ENCODE results near the gene ZNF280B. TPM values are rescaled to one million over a fixed set of nuclear protein-coding genes. Genes with fewer than 3 reads are reported as not detected.

The ZNF280B gene
- total RNA-seq, 2 donors from 2014 or later, result 10.9 to 15.3 TPM

DNA sequence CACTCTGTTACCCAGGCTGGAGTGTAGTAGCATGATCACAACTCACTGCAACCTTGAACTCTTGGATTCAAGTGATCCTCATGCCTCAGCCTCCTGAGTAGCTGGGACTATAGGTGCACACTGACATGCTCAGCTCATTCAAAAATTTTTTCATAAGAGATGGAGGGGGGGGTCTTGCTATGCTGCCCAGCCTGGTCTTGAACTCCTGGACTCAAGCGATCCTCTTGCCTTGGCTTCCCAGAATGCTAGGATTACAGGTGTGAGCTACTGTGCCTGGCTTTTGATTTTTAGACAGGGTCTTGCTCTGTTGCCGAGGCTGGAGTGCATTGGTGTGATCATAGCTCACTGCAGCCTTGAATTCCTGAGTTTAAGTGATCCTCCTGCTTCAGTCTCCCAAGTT, 36.5 kb upstream of the ZNF280B start:
- Mint-ChIP-seq H3K27ac (no peak overlapping the region), H3K9me3 (no peaks in the 10 kb centered on the region), H3K4me1 (no peaks in the 10 kb centered on the region), H3K27me3 (ENCODE audit: insufficient read depth) (peaks cover 89% of the 10 kb centered on the region), H3K4me3 (no peak overlapping the region), H3K36me3 (ENCODE audit: low read depth) (no peaks in the 10 kb centered on the region)
- Histone ChIP-seq H3K27ac (ENCODE audit: low read depth, low read length) (no peak overlapping the region), H3K4me3 (ENCODE audit: low read length) (no peak overlapping the region), H3K27me3 (ENCODE audit: control insufficient read depth, insufficient read depth, low read length, poor library complexity, severe bottlenecking) (peaks cover 45% of the 10 kb centered on the region), H3K9me3 (ENCODE audit: control insufficient read depth, low read length) (no peaks in the 10 kb centered on the region), H3K9ac (ENCODE audit: extremely low read depth, low read length, poor library complexity, severe bottlenecking) (no peak overlapping the region), H3K36me3 (ENCODE audit: control insufficient read depth, insufficient read depth, low read length) (no peaks in the 10 kb centered on the region), H3K4me1 (ENCODE audit: control insufficient read depth, insufficient read depth, low read length) (no peaks in the 10 kb centered on the region)
- WGBS, 2 experiments (ENCODE audit: insufficient coverage in 1 of 2, insufficient read length in 1 of 2), result 83 to 94% methylated on average over 1 to 2 of the region's 2 CpGs
- no peak for TF ChIP-seq CTCF (conservative IDR thresholded peaks at IDR 0.05)
- no peak for DNase-seq

DNA sequence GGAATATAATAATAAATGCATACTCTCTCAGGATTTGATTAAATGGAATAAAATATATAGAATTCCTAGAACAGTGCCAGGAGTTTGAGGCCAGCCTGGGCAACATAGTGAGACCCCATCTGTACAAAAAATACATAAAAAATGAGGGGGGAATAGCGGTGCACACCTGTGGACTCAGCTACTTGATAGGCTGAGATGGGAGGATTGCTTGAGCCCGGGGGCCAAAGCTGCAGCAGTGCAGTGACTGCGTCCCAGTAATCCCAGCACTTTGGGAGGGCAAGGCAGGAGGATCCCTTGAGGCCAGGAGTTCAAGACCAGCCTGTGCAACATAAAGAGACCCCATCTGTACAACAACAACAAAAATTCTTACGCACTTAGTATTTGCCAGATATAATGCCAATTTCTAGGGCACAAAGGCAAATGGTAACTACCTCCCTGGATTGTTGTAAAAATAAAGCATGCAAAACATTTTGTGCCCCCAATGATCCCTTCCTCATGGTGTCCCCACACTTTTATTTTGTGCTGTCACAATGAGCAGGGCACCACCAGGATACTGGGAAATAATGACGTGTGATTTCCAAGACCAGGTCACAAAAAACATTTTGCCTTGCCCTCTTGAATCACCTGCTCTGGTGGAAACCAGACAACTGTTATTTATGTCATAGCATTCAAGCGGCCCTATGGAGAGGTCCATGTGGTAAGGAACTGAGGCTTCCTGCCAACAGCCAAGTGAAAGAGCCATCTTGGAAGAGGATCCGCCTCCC, 29.9 kb upstream of the ZNF280B start:
- no peaks in the 10 kb centered on the region for H3K36me3 Mint-ChIP-seq (ENCODE audit: low read depth)
- no peaks in the 10 kb centered on the region for H3K4me1 Mint-ChIP-seq
- no peak overlapping the region for H3K4me3 ChIP-seq (ENCODE audit: low read length)
- H3K27me3 ChIP-seq (ENCODE audit: control insufficient read depth, insufficient read depth, low read length, poor library complexity, severe bottlenecking), result peaks cover 23% of the 10 kb centered on the region
- H3K27ac Mint-ChIP-seq, result no peak overlapping the region
- H3K9ac ChIP-seq (ENCODE audit: extremely low read depth, low read length, poor library complexity, severe bottlenecking), result no peak overlapping the region
- H3K36me3 ChIP-seq (ENCODE audit: control insufficient read depth, insufficient read depth, low read length), result no peaks in the 10 kb centered on the region
- H3K9me3 Mint-ChIP-seq, result no peaks in the 10 kb centered on the region
- peaks cover 80% of the 10 kb centered on the region for H3K27me3 Mint-ChIP-seq (ENCODE audit: insufficient read depth)
- no peak overlapping the region for H3K27ac ChIP-seq (ENCODE audit: low read depth, low read length)
- no peak for DNase-seq
- no peaks in the 10 kb centered on the region for H3K9me3 ChIP-seq (ENCODE audit: control insufficient read depth, low read length)
- no peaks in the 10 kb centered on the region for H3K4me1 ChIP-seq (ENCODE audit: control insufficient read depth, insufficient read depth, low read length)
- no peak for TF ChIP-seq CTCF (conservative IDR thresholded peaks at IDR 0.05)
- H3K4me3 Mint-ChIP-seq, result no peak overlapping the region
- WGBS, 2 experiments (ENCODE audit: insufficient coverage in 1 of 2, insufficient read length in 1 of 2), result 87 to 94% methylated on average over 5 to 7 of the region's 7 CpGs

- no peak overlapping the region for H3K9ac ChIP-seq (ENCODE audit: extremely low read depth, low read length, poor library complexity, severe bottlenecking)
- Mint-ChIP-seq H3K4me3 (no peak overlapping the region), H3K27me3 (ENCODE audit: insufficient read depth) (peaks cover 75% of the 10 kb centered on the region), H3K36me3 (ENCODE audit: low read depth) (no peaks in the 10 kb centered on the region), H3K9me3 (no peaks in the 10 kb centered on the region), H3K27ac (no peak overlapping the region), H3K4me1 (no peaks in the 10 kb centered on the region)
- no peak overlapping the region for H3K4me3 ChIP-seq (ENCODE audit: low read length)
- no peaks in the 10 kb centered on the region for H3K36me3 ChIP-seq (ENCODE audit: control insufficient read depth, insufficient read depth, low read length)
- H3K27ac ChIP-seq (ENCODE audit: low read depth, low read length), result no peak overlapping the region
- no peak for DNase-seq
- TF ChIP-seq CTCF (conservative IDR thresholded peaks at IDR 0.05), result no peak
- WGBS, 2 experiments (ENCODE audit: insufficient coverage in 1 of 2, insufficient read length in 1 of 2), result 67% methylated on average over 1 of the region's 1 CpG
- peaks cover 18% of the 10 kb centered on the region for H3K27me3 ChIP-seq (ENCODE audit: control insufficient read depth, insufficient read depth, low read length, poor library complexity, severe bottlenecking)
- H3K9me3 ChIP-seq (ENCODE audit: control insufficient read depth, low read length), result no peaks in the 10 kb centered on the region
- H3K4me1 ChIP-seq (ENCODE audit: control insufficient read depth, insufficient read depth, low read length), result no peaks in the 10 kb centered on the region
Measured at GRCh38 chr22:22536916-22537315, 28.4 kb upstream of the ZNF280B start.
